ENCODE measurements around the gene CTAGE1. TPM values are rescaled to one million over a fixed set of nuclear protein-coding genes. Genes with fewer than 3 reads are reported as not detected.
"Not testable (repeated sequence)": the region's sequence is repeated elsewhere in the genome, so short reads cannot be mapped to it uniquely, and the experiment has no call there.

The CTAGE1 gene
- total and polyA plus RNA-seq, 2 experiments from 2014 or later: not detected

DNA sequence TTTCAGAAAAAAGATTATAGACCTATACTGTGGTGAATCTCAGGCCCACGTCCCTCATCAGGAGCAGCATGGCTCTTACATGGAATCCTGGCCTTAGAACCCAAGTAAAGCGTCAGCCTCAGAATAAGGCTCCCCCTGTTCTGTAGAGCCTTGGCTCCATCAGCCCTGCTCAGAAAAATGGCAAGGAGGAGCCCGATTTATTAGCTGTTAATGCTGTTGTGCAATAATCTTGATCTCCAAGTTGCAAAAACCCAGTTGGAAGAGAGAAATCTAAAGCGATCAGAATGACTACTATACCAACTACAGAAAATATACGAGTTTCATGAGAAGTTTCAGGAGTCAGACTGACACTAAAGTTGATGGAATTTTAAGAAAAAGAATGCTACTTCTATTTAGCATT is 35.6 kb upstream of the CTAGE1 start:
- Histone ChIP-seq H3K27ac (peak overlapping the region; percentile 89), H3K4me1 (ENCODE audit: low read depth) (peaks cover 52% of the 10 kb centered on the region)
- TF ChIP-seq CTCF (IDR thresholded peaks at IDR 0.05; ENCODE audit: low read depth, low read length): no peak

GRCh38 chr18:22452226-22452668 is 34.5 kb upstream of the CTAGE1 start:
- TF ChIP-seq CTCF (IDR thresholded peaks at IDR 0.05; ENCODE audit: low read depth, low read length): no peak
- Histone ChIP-seq H3K4me1 (ENCODE audit: low read depth) (peaks cover 42% of the 10 kb centered on the region), H3K4me3 (peak overlapping the region; percentile 21), H3K9me3 (ENCODE audit: low read depth) (no peaks in the 10 kb centered on the region), H3K27ac (peak overlapping the region; percentile 89), H3K36me3 (no peaks in the 10 kb centered on the region), H3K27me3 (no peaks in the 10 kb centered on the region)
- no peak for DNase-seq (ENCODE audit: low read depth in 1 of 2, low spot score in 1 of 2)

More for the DNA sequence above, 35.6 kb upstream of the CTAGE1 start:
- no peak for DNase-seq (ENCODE audit: low read depth in 1 of 2, low spot score in 1 of 2)
- H3K4me3 ChIP-seq: peak overlapping the region; percentile 21
- no peaks in the 10 kb centered on the region for H3K9me3 ChIP-seq (ENCODE audit: low read depth)
- H3K27me3 ChIP-seq: no peaks in the 10 kb centered on the region
- H3K36me3 ChIP-seq: no peaks in the 10 kb centered on the region

GRCh38 chr18:22451796-22452195 is 34.1 kb upstream of the CTAGE1 start:
- Histone ChIP-seq H3K9me3 (ENCODE audit: low read depth) (no peaks in the 10 kb centered on the region), H3K4me3 (peak overlapping the region; percentile 21), H3K4me1 (ENCODE audit: low read depth) (peaks cover 37% of the 10 kb centered on the region), H3K27ac (peak overlapping the region; percentile 89), H3K27me3 (no peaks in the 10 kb centered on the region), H3K36me3 (no peaks in the 10 kb centered on the region)
- DNase-seq (ENCODE audit: low read depth in 1 of 2, low spot score in 1 of 2): peak in 1 of 2 donors; percentile 56
- TF ChIP-seq CTCF (IDR thresholded peaks at IDR 0.05; ENCODE audit: low read depth, low read length): no peak

DNA sequence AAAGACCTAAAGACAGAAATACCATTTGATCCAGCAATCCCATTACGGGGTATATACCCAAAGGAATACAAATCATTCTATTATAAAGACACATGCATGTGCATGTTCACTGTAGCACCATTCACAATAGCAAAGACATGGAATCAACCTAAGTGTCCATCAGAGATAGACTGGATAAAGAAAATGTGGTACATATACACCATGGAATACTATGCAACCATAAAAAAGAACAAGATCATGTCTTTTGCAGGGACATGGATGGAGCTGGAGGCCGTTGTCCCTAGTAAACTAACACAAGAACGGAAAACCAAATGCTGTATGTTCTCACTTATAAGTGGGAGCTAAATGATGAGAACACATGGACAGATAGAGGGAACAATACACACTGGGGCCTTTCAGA is 33.1 kb upstream of the CTAGE1 start:
- H3K4me1 ChIP-seq (ENCODE audit: low read depth): peaks cover 27% of the 10 kb centered on the region
- H3K4me3 ChIP-seq; DNase-seq (ENCODE audit: low read depth in 1 of 2, low spot score in 1 of 2); H3K27me3 ChIP-seq; H3K27ac ChIP-seq; H3K36me3 ChIP-seq; H3K9me3 ChIP-seq (ENCODE audit: low read depth): not testable (repeated sequence)

DNA sequence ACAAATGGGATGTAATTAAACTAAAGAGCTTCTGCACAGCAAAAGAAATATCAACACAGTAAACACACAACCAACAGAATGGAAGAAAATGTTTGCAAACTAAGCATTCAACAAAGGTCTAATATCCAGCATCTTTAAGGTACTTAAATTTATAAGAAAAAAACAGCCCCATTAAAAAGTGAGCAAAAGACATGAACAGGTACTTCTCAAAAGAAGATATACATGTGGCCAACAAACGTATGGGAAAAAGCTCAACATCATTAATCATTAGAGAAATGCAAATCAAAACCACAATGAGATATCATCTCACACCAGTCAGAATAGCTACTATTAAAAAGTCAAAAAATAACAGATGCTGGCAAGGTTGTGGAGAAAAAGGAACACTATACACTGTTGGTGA is 32.6 kb upstream of the CTAGE1 start:
- not testable (repeated sequence) for H3K36me3 ChIP-seq; H3K27ac ChIP-seq; H3K4me3 ChIP-seq; H3K9me3 ChIP-seq (ENCODE audit: low read depth); DNase-seq (ENCODE audit: low read depth in 1 of 2, low spot score in 1 of 2); H3K27me3 ChIP-seq
- H3K4me1 ChIP-seq (ENCODE audit: low read depth): peaks cover 22% of the 10 kb centered on the region

DNA sequence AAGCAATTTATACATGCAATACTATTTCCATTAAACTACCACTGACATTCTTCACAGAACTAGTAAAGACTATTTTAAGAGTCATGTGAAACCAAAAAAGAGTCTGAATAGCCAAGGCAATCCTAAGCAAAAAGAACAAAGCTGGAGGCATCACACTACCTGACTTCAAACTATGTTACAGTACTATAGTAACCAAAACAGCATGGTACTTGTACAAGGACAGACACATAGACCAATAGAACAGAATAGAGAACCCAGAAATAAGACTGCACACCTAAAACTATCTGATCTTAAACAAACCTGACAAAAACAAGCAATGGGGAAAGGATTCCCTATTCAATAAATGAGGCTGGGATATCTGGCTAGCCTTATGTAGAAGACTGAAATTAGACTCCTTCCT is 32.0 kb upstream of the CTAGE1 start:
- not testable (repeated sequence) for H3K27me3 ChIP-seq; DNase-seq (ENCODE audit: low read depth in 1 of 2, low spot score in 1 of 2); H3K27ac ChIP-seq; H3K4me3 ChIP-seq; H3K9me3 ChIP-seq (ENCODE audit: low read depth); H3K36me3 ChIP-seq
- H3K4me1 ChIP-seq (ENCODE audit: low read depth): peaks cover 17% of the 10 kb centered on the region

DNA sequence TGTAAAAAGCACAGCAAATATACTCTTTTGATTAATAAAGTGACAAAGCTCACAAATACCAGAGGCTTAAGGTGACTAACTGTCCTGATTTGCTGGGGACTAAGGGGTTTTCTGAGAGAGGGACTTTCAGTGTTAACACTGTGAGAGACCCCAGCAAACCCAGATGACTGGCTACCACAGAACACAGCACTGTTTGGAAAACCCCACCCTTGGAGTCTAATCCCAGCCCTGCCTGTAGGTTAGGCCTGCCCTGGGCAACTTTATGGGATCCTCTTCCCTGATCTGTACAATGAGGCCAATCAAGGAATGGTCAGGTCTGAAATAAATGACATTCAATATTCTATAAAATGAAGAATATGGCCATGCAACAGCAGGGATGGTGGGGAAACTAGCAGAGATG is 30.5 kb upstream of the CTAGE1 start:
- no peak overlapping the region for H3K27ac ChIP-seq
- TF ChIP-seq CTCF (IDR thresholded peaks at IDR 0.05; ENCODE audit: low read depth, low read length): no peak
- no peak for DNase-seq (ENCODE audit: low read depth in 1 of 2, low spot score in 1 of 2)
- H3K4me3 ChIP-seq: no peak overlapping the region
- H3K36me3 ChIP-seq: no peaks in the 10 kb centered on the region
- H3K9me3 ChIP-seq (ENCODE audit: low read depth): no peaks in the 10 kb centered on the region
- peaks cover 6% of the 10 kb centered on the region for H3K4me1 ChIP-seq (ENCODE audit: low read depth)
- H3K27me3 ChIP-seq: no peaks in the 10 kb centered on the region
